ENCODE data around the gene OTUB1.

Gene OTUB1

GRCh38 chr11:64007160-64007628, 21.0 kb downstream of the OTUB1 start:
- no peak for DNase-seq

DNA sequence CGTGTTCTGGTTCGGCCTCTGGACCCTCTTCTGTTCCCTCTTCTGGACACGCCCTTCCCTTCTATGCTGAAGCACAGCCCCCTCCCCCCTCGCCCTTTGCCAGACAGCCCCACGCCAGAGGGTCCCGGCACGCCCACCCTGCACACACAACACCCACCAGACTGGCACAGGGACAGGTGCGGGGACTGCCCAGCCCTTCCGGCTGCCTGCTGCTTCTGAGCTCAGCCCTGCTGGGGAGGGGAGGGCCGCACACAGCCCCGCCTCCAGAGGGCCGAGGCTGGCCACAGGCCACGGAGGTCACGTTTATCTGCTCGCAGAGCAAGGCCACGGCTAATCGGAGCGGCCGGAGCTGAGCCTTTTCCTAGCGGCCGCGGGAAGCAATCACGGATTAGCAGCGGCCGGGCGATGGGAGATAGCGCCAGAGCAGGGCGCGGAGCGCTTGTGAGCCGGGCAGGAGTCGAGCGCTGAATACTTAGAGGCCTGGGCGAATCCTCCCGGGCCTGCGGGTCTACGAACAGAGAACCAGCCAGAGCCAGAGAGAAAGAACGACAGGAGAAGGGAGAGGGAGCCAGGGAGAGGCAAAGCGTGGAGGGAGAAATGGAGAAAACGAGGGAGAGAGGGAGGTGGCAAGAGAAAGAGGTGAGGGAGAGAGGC, 21.5 kb downstream of the OTUB1 start:
- DNase-seq: no peak

GRCh38 chr11:64008283-64008913, 22.2 kb downstream of the OTUB1 start:
- no peak for DNase-seq

DNA sequence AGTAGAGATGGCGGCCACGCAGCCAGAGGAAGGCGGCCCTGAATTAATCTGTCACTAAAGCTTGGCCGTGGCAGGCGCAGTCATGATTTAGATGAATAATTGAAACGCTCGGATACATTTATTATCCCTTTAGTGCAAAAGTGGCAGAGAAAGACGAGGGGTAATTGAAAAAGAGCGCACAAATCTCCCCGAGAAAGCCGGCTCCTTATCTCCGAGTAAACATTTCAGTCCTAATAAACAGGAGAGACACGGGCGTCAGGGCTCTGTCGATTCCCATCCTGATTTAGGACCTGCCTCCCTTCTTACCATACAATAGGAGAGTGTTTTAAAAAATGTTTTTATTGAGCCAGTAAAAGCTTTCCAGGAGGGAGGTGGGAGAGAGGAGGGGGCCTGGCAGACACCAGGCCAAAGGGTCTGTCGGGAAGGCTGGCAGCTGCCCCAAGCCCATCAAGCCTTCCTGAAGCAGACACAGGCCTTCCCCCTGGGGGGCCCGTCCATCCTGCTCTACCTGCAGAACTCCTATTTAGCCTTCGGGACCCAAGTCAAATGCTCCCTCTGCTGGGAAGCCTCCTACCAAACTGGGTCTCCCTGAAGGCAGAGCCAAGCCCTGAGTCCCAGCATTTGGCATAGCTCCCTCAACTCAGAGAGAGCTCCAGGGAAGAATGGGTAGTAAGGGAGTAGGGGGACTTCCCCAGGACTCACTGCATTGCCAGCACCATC, 22.8 kb downstream of the OTUB1 start:
- no peak for DNase-seq

- no peak for DNase-seq
These were observed 23.5 kb downstream of the OTUB1 start for GRCh38 chr11:64009710-64010109.

DNA sequence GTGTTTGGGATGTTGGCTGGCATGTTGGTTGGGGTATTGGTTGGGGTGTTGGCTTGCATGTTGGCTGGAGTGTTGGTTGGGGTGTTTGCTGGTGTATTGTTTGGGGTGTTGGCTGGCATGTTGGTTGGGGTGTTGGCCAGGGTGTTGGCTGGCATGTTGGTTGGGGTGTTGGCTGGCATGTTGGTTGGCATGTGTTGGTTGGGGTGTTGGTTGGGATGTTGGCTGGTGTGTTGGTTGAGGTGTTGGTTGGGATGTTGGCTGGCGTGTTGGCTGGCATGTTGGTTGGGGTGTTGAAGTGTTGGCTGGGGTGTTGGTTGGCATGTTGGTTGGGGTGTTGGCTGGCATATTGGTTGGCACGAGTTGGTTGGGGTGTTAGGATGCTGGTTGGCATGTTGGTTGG, 24.5 kb downstream of the OTUB1 start:
- DNase-seq: no peak

- DNase-seq: no peak
These were observed 25.1 kb downstream of the OTUB1 start for GRCh38 chr11:64011371-64011770.

DNA sequence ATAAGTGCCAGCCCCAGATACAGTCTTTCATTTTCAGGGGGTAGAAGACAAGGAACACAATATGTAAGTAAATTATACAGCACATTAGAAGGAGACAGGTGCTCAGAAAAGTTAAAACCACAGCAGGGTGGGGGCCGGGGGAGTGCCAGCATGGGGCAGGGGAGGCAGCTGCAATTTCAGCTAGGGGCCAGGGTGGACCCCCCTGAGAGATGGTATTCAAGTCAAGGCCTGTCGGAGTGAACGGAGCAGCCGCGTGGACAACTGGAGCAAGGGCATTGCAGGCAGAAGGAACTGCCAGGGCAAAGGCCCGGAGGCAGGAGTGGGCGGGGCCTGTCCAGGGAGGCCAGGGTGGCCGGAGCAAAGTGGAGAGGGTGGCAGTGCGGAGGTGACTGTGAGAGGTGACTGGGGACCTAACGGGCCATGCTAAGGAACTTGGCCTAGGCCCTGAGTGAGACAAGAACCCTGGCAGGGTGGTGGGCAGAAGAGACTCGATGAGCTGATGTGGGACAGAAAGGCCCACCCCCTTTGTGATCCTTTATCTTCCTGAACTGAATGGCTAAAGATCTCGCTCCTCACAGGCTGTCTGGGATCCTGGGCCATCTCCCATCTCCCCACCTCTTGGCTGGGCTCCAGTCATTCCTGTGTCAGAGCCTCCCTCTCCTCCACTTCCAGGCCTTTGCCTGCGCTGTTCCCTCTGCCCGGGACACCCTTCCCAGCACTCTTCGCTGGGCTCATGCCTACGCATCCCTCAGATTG, 27.1 kb downstream of the OTUB1 start:
- DNase-seq: no peak

DNA sequence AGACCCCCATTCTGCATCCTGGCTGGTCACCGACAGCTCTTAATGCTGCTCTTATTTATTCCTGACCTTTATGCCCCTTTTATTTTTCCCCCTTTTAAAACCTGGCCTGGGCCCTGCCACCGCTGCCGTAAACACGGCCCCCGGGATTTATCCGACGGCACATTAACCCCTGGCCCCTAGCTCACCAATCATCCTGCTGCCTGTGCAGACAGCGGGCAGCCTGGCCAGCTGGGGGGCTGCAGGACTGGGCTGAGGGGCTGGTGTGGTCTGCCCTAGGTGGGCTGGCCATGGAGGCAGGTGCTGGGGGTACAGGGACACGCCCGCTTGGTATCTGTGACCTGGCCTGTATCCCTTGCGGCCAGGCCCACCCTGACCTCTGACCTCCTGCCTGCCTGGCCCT, 28.1 kb downstream of the OTUB1 start:
- no peak for DNase-seq

GRCh38 chr11:64015510-64015909, 29.3 kb downstream of the OTUB1 start:
- DNase-seq: no peak

GRCh38 chr11:64015935-64016845, 30.0 kb downstream of the OTUB1 start:
- no peak for DNase-seq

DNA sequence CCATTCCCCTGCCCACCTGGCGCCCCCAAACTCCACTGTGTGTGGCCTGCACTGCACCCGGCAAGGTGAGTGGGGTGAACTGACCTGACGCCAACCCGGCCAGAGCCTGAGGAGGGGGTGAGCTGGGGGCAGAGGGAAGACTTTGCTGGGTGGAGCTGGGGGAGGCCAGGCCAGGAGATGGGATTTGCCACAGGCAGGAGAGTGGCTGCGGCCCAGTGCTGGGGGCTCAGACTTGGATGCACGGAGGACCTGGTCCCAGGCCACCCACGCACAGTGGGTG, 31.6 kb downstream of the OTUB1 start:
- DNase-seq: no peak

DNA sequence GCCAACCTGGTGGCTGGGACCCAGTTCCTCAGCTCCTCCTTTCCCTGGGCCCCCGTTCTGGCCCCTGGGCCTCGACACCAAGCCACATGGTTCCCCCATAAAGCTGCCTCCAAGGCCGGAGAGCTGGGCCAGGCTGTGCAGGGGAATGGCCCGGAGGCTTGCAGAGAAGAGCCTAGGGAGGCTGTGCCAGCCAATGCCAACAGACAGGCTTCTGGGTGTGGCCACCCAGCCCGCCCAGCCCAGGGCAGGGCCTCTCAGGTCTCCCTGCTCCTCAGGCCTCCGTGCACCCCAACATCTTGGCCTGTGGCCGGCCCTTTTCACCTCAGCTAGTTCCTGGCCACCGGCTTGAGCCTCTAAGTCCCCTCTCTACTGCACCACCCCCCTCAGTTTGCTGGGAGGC, 32.1 kb downstream of the OTUB1 start:
- no peak for DNase-seq

GRCh38 chr11:64019106-64020037, 33.1 kb downstream of the OTUB1 start:
- no peak for DNase-seq

DNA sequence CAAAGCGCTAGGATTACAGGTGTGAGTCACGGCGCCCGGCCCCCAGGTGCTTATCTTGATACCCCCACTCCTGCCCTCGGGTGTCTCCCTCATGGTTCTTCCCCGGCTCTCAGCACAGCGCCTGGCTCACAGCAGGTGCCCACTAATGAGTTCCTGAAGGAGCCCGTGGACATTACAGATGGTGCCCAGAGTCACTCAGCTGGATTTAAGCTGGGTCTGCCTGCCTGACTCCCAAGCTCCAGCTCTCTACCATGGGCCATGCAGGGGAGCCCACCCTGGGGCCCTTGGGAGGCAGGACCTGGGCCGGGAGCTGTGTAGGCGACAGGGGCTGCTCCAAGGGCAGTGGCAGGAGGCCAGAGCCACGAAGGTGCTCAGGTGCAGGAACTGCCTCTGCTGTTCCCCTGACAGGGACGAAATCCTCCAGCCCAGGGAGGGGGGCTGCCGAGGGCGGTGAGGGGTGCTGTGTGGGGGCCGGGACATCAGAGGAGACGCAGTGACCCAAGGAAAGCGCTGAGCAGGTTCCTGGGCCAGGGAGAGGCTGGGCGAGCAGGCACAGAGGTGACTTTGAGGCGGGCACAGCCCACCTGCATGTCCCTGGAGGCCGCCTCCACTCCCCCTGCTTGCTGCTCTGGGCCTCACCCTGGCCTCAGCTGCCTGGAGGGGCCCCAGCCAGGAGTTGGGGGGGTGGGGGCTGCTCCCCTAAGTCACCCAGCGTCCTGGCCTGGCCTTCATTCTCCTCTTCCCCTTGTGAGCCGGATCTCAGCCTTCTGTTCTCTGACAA, 34.9 kb downstream of the OTUB1 start:
- no peak for DNase-seq

- no peak for DNase-seq
These were observed 35.5 kb downstream of the OTUB1 start for GRCh38 chr11:64021757-64022093.

GRCh38 chr11:64022125-64022784, 36.0 kb downstream of the OTUB1 start:
- DNase-seq: no peak

- no peak for DNase-seq
These were observed 37.8 kb downstream of the OTUB1 start for GRCh38 chr11:64023712-64024710.

DNA sequence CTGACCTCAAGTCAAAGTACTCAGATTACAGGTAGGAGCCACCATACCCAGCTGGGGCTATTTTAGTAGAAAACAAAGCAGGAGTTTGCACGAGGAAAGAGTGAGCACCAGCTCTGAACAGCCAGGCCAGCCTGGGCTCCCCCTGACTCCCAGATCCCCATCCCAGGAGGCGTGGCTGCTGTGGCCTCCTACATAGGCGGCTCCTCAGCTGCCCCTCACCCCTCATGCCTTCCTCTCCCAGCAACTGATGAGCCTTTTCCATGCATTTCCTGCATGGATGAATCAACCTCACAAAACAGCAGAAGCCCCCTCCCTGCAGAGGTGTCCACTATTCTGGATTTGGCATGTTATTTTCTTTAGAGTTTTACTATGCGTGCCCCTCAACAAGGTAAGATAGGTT, 39.0 kb downstream of the OTUB1 start:
- DNase-seq: no peak

Measured in activated CD4-positive, alpha-beta T cell treated with anti-CD3 and anti-CD28 coated beads, Interleukin-2, amount 50 U/mL, for 4 hours (primary cell).